Measurements from ENCODE around the gene ZCCHC3. TPM values are rescaled to one million over a fixed set of nuclear protein-coding genes. Genes with fewer than 3 reads are reported as not detected.

Gene ZCCHC3
- total RNA-seq, 1 donor from 2014 or later, result 15.6 TPM

- Histone ChIP-seq H3K4me1 (peaks cover 0 to 24% of the 10 kb centered on the region in 2 donors), H3K9me3 (no peaks in the 10 kb centered on the region), H3K36me3 (no peaks in the 10 kb centered on the region), H3K4me3 (no peak overlapping the region), H3K27ac (no peak overlapping the region), H3K27me3 (no peaks in the 10 kb centered on the region)
- no peak for DNase-seq (ENCODE audit: low spot score in 2 of 2)
- TF ChIP-seq CTCF (IDR thresholded peaks at IDR 0.05), result no peak
- intact Hi-C loops (cut with DNase I), result loop anchor here (2.0 kb wide), 2 partner anchors 29 to 51 kb away; partner anchors contain the start of gene NRSN2
These were observed 1.6 kb upstream of the ZCCHC3 start for GRCh38 chr20:295804-296203.

- no peaks in the 10 kb centered on the region for H3K27me3 ChIP-seq
- no peak for TF ChIP-seq CTCF (IDR thresholded peaks at IDR 0.05)
- H3K9me3 ChIP-seq, result no peaks in the 10 kb centered on the region
- peaks cover 0 to 19% of the 10 kb centered on the region in 2 donors for H3K4me1 ChIP-seq
- peak in 1 of 2 donors; percentile 75 for DNase-seq (ENCODE audit: low spot score in 2 of 2)
- H3K36me3 ChIP-seq, result peaks cover 0 to 4% of the 10 kb centered on the region in 2 donors
- peak overlapping the region; percentile 95 to 97 for H3K27ac ChIP-seq
- intact Hi-C loops (cut with DNase I), result loop anchor here (1.0 to 2.0 kb wide), 4 partner anchors 12 to 49 kb away; partner anchors contain the start of gene NRSN2
- H3K4me3 ChIP-seq, result peak overlapping the region; percentile 74 to 86
These were observed 780 bp downstream of the ZCCHC3 start for GRCh38 chr20:297925-298775.

- no peak for DNase-seq (ENCODE audit: low spot score in 2 of 2)
- TF ChIP-seq CTCF (IDR thresholded peaks at IDR 0.05), result no peak
- intact Hi-C loops (cut with DNase I), result no loop called here
- Histone ChIP-seq H3K27me3 (no peaks in the 10 kb centered on the region), H3K27ac (peak overlapping the region; percentile 95 to 97), H3K4me3 (peak overlapping the region; percentile 74 to 86), H3K36me3 (peaks cover 0 to 4% of the 10 kb centered on the region in 2 donors), H3K4me1 (peaks cover 0 to 19% of the 10 kb centered on the region in 2 donors), H3K9me3 (no peaks in the 10 kb centered on the region)
These were observed 1.5 kb downstream of the ZCCHC3 start for GRCh38 chr20:298776-299391.

GRCh38 chr20:300345-300990, 3.1 kb downstream of the ZCCHC3 start:
- DNase-seq (ENCODE audit: low spot score in 2 of 2), result no peak
- no peak for TF ChIP-seq CTCF (IDR thresholded peaks at IDR 0.05)
- peak overlapping the region; percentile 74 to 86 for H3K4me3 ChIP-seq
- H3K4me1 ChIP-seq, result peaks cover 0 to 19% of the 10 kb centered on the region in 2 donors
- peaks cover 0 to 4% of the 10 kb centered on the region in 2 donors for H3K36me3 ChIP-seq
- H3K9me3 ChIP-seq, result no peaks in the 10 kb centered on the region
- intact Hi-C loops (cut with DNase I), result no loop called here
- H3K27me3 ChIP-seq, result no peaks in the 10 kb centered on the region
- no peak overlapping the region for H3K27ac ChIP-seq

- H3K27me3 ChIP-seq, result no peaks in the 10 kb centered on the region
- peaks cover 0 to 4% of the 10 kb centered on the region in 2 donors for H3K36me3 ChIP-seq
- intact Hi-C loops (cut with DNase I), result no loop called here
- no peak overlapping the region for H3K27ac ChIP-seq
- H3K4me3 ChIP-seq, result no peak overlapping the region
- DNase-seq (ENCODE audit: low spot score in 2 of 2), result no peak
- no peaks in the 10 kb centered on the region for H3K9me3 ChIP-seq
- H3K4me1 ChIP-seq, result peaks cover 0 to 16% of the 10 kb centered on the region in 2 donors
- no peak for TF ChIP-seq CTCF (IDR thresholded peaks at IDR 0.05)
These were observed 4.8 kb downstream of the ZCCHC3 start for GRCh38 chr20:301886-302848.
